NCI-H128 (cell line): Measurements from ENCODE around the gene CTPS2.

Experiments
- DNase-seq: peaks from one replicate; lab custom pipeline; 2025; ENCODE audit not compliant: unreplicated experiment; lab: John Stamatoyannopoulos, UW

CTPS2 gene

DNA sequence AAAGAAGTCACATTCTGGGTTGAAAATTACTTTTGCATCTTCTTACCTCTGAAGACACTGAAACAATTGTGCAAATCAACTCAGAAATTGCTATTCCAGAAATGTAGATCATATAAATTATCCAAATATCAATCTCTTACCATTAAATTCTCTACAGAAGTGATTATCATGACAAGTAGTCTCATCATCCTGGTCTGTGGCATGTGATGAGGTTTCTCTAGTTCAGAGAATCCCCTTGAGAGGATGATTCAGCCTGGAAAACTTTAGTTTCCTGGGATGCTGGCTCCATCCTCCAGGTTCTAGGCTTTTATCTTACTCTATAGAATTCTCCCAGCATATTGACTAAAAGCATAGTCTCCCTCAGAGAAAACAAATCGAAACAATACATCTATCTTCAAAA, 138.7 kb downstream of the CTPS2 start:
- DNase-seq, result no peak

GRCh38 chrX:16567681-16568080, 144.8 kb downstream of the CTPS2 start:
- DNase-seq, result no peak

- no peak for DNase-seq
Measured at GRCh38 chrX:16566571-16566970, 145.9 kb downstream of the CTPS2 start.

- DNase-seq, result no peak
Measured at GRCh38 chrX:16560173-16560572, 152.3 kb downstream of the CTPS2 start.

DNA sequence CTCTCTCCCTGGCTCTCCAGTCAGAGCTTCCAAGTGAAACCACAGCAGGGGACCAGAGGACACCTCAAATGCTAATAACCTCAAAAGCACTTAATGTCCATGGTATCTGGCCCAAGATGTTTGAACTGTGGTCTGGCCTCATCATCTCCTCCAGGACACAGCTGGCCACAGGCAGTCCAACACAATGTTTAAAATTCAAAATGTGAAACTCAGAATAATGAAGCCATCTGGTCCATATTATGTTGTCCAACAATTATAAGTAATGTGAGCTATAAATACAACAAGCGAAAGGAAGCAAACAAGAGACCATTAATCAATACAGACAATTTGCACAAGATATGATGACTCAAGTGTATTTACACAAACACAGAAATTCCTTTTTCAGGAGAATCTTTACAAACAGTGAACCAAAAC, 153.3 kb downstream of the CTPS2 start:
- no peak for DNase-seq

DNA sequence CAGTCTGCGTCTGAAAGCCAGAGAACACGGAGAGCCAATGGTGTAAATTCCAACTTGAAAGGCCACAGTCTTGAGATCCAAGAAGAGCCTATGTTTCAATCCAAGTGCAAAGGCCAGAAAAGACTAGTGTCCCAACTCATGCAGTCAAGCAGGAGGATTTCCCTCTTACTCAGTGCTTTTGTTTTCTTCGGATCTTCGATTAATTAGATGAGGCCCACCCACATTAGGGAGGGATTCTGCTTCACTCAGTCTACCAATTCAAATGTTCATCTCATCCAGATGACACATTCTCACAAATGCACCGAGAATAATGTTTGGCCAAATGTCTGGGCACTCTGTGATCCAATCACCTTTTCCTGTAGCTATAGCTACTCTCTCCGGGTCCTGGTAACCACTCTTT, 154.0 kb downstream of the CTPS2 start:
- DNase-seq, result no peak

GRCh38 chrX:16552546-16552945, 159.9 kb downstream of the CTPS2 start:
- no peak for DNase-seq

DNA sequence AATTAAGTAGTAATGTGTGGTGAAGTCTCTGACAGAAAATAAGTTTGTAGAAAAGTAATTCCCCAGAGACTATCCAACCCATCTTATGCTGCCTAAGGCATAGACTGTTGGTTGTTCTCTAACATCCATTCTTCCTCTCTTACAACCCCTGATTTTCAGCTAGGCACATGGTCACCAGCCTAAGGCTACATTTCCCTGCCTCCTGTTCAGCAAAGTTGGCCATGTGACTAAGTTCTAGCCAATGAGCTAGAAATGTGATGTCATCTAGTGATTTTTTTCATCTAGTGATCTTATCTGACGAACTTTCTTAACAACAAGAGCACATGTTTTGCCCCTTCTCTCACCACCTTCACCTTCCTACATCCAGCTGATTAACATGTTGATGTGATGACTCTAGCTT, 164.8 kb downstream of the CTPS2 start:
- DNase-seq, result no peak

- no peak for DNase-seq
Measured at GRCh38 chrX:16544969-16545368, 167.5 kb downstream of the CTPS2 start.
